Smooth muscle cell (in vitro differentiated cells): ENCODE measurements around the gene FGF7. TPM values are rescaled to one million over a fixed set of nuclear protein-coding genes. Genes with fewer than 3 reads are reported as not detected.

ENCODE experiments used
- DNase-seq: peaks from one replicate; lab custom pipeline; 2025; ENCODE audit not compliant: unreplicated experiment; lab: John Stamatoyannopoulos, UW
- H2AFZ ChIP-seq: fragments of 200-600 bp; sonication (generic); 2 replicates; pipeline ENCODE4 v1.6.0; 2016; ENCODE audit warnings: antibody characterized with exemption, low read depth, mild to moderate bottlenecking
- H3F3A ChIP-seq: fragments of 200-600 bp; sonication (generic); 2 replicates; pipeline ENCODE4 v1.6.0; 2017; ENCODE audit warnings: antibody characterized with exemption, low read depth
- H3K27ac ChIP-seq: fragments of 200-600 bp; sonication (generic); 2 replicates; pipeline ENCODE4 v1.5.1; 2016; ENCODE audit warnings: low read depth, mild to moderate bottlenecking
- H3K27me3 ChIP-seq: fragments of 200-600 bp; sonication (generic); 2 replicates; pipeline ENCODE4 v1.6.1; 2016; ENCODE audit warnings: low read depth, mild to moderate bottlenecking
- H3K36me3 ChIP-seq: fragments of 200-600 bp; sonication (generic); 2 replicates; pipeline ENCODE4 v1.5.1; 2016; ENCODE audit warnings: low read depth
- H3K4me1 ChIP-seq: fragments of 200-600 bp; sonication (generic); 2 replicates; pipeline ENCODE4 v1.5.1; 2016; ENCODE audit warnings: low read depth
- H3K4me2 ChIP-seq: fragments of 200-600 bp; sonication (generic); 2 replicates; pipeline ENCODE4 v1.6.0; 2016; ENCODE audit warnings: mild to moderate bottlenecking
- H3K4me3 ChIP-seq: fragments of 200-600 bp; sonication (generic); 2 replicates; pipeline ENCODE4 v1.5.1; 2016; ENCODE audit warnings: mild to moderate bottlenecking
- H3K79me2 ChIP-seq: fragments of 200-600 bp; sonication (generic); 2 replicates; pipeline ENCODE4 v1.6.0; 2016; ENCODE audit warnings: low read depth, mild to moderate bottlenecking
- H3K9ac ChIP-seq: fragments of 200-600 bp; sonication (generic); 2 replicates; pipeline ENCODE4 v1.6.0; 2016; ENCODE audit warnings: low read depth
- H3K9me3 ChIP-seq: fragments of 200-600 bp; sonication (generic); replicated peaks from 2 replicates; pipeline ENCODE4 v1.5.1; 2016; ENCODE audit warnings: low read depth
- H4K20me1 ChIP-seq: fragments of 200-600 bp; sonication (generic); 2 replicates; pipeline ENCODE4 v1.6.0; 2016; ENCODE audit warnings: low read depth
- CTCF ChIP-seq: fragments of 200-600 bp; sonication (generic); IDR thresholded peaks from 2 replicates; pipeline ENCODE4 v1.5.1; 2017; ENCODE audit warnings: borderline replicate concordance, mild to moderate bottlenecking, antibody characterized with exemption; ENCODE audit not compliant: insufficient read depth, poor library complexity, severe bottlenecking
- WGBS: methylation state at CpG from one replicate; pipeline ENCODE4 v1.1.7; 2016; ENCODE audit warnings: low lambda C conversion rate; 5-methylcytosine and 5-hydroxymethylcytosine counted together
- polyA plus RNA-seq: library from polyadenylated mRNA; unstranded; fragments of >200 nt; fragmentation: Nextera tagmentation; extraction: Ambion mirVana; gene quantifications from 2 replicates; pipeline ENCODE4 v1.2.1, GENCODE V29; 2016
- total RNA-seq: library from RNA; depleted of rRNA; stranded (reverse); fragments of >200 nt; gene quantifications from 2 replicates; pipeline ENCODE4 v1.2.3, GENCODE V29; 2014

The FGF7 gene
- total and polyA plus RNA-seq, 2 experiments from 2014 or later = 281 to 358 TPM

GRCh38 chr15:49418811-49419210 lies 4.2 kb upstream of the FGF7 start:
- H3K27me3 ChIP-seq = no peaks in the 10 kb centered on the region
- peaks cover 1% of the 10 kb centered on the region for H4K20me1 ChIP-seq
- no peak for DNase-seq
- TF ChIP-seq CTCF = no peak
- H3K79me2 ChIP-seq = peaks cover 9% of the 10 kb centered on the region
- no peak overlapping the region for H3K9ac ChIP-seq
- no peak overlapping the region for H2AFZ ChIP-seq
- H3K9me3 ChIP-seq = no peaks in the 10 kb centered on the region
- no peak overlapping the region for H3K4me3 ChIP-seq
- no peak overlapping the region for H3K4me2 ChIP-seq
- H3F3A ChIP-seq = peaks cover 7% of the 10 kb centered on the region
- no peak overlapping the region for H3K27ac ChIP-seq
- no peaks in the 10 kb centered on the region for H3K36me3 ChIP-seq
- peaks cover 20% of the 10 kb centered on the region for H3K4me1 ChIP-seq
- 48% methylated on average over 1 of the region's 1 CpG for WGBS

GRCh38 chr15:49421991-49422390 lies 1.1 kb upstream of the FGF7 start:
- DNase-seq = no peak
- Histone ChIP-seq H3K27ac (peak overlapping the region; percentile 82), H3K9me3 (no peaks in the 10 kb centered on the region), H3K9ac (peak overlapping the region; percentile 18), H2AFZ (peak overlapping the region; percentile 61), H3K4me1 (peaks cover 21% of the 10 kb centered on the region), H3K4me2 (peak overlapping the region; percentile 94), H4K20me1 (peaks cover 29% of the 10 kb centered on the region), H3K27me3 (no peaks in the 10 kb centered on the region), H3F3A (peaks cover 8% of the 10 kb centered on the region), H3K36me3 (no peaks in the 10 kb centered on the region), H3K4me3 (peak overlapping the region; percentile 82), H3K79me2 (peaks cover 40% of the 10 kb centered on the region)
- peak; percentile 87 for TF ChIP-seq CTCF
- WGBS = 9% methylated on average over 9 of the region's 9 CpGs

- H3K4me1 ChIP-seq = peaks cover 21% of the 10 kb centered on the region
- 48% methylated on average over 6 of the region's 6 CpGs for WGBS
- no peaks in the 10 kb centered on the region for H3K9me3 ChIP-seq
- peak overlapping the region; percentile 94 for H3K4me2 ChIP-seq
- H3K79me2 ChIP-seq = peaks cover 61% of the 10 kb centered on the region
- H2AFZ ChIP-seq = peak overlapping the region; percentile 71
- H3F3A ChIP-seq = peaks cover 8% of the 10 kb centered on the region
- no peak for DNase-seq
- peak overlapping the region; percentile 82 for H3K27ac ChIP-seq
- H3K27me3 ChIP-seq = no peaks in the 10 kb centered on the region
- peak overlapping the region; percentile 82 for H3K4me3 ChIP-seq
- peak overlapping the region; percentile 81 for H3K9ac ChIP-seq
- H3K36me3 ChIP-seq = no peaks in the 10 kb centered on the region
- TF ChIP-seq CTCF = no peak
- peaks cover 50% of the 10 kb centered on the region for H4K20me1 ChIP-seq
These were observed 984 bp downstream of the FGF7 start for GRCh38 chr15:49423901-49424550.

- DNase-seq = no peak
- Histone ChIP-seq H3K79me2 (peaks cover 69% of the 10 kb centered on the region), H4K20me1 (peaks cover 59% of the 10 kb centered on the region), H2AFZ (no peak overlapping the region), H3K9ac (peak overlapping the region; percentile 81), H3F3A (peaks cover 8% of the 10 kb centered on the region), H3K27ac (peak overlapping the region; percentile 55), H3K36me3 (no peaks in the 10 kb centered on the region), H3K4me2 (peak overlapping the region; percentile 94), H3K9me3 (no peaks in the 10 kb centered on the region), H3K4me3 (peak overlapping the region; percentile 82), H3K27me3 (no peaks in the 10 kb centered on the region), H3K4me1 (peaks cover 21% of the 10 kb centered on the region)
- TF ChIP-seq CTCF = no peak
- 9% methylated on average over 1 of the region's 1 CpG for WGBS
These were observed 1.9 kb downstream of the FGF7 start for GRCh38 chr15:49424954-49425353.
